Posterior vena cava (tissue), 2 donors: ENCODE data around the gene PRKD2. TPM values are rescaled to one million over a fixed set of nuclear protein-coding genes. Genes with fewer than 3 reads are reported as not detected.

Source experiments
- DNase-seq: peaks from one replicate; pipeline ENCODE4 v3.0.0-alpha.2; 2020; ENCODE audit warnings: low spot score
- intact Hi-C, 2 donors: fragments of 100-400 bp; cut with DNase I; formaldehyde crosslinking; loops; one replicate each; pipeline versions ENCODE4 v1.14.1 to v1.14.2; 2022 to 2023
- total RNA-seq, 2 donors: library from RNA; stranded (reverse); fragmentation: NEBNext Ultra II Directional; extraction: Animal tissue kit (Norgen Biotek cat#: 25700); gene quantifications; one replicate each; pipeline ENCODE4 v1.2.1, GENCODE V29; 2021
- donor health status: DM: yes; HTN: yes; CAD: no.
- donor health status: DM: yes; HTN: yes; CAD: no.

PRKD2 gene
- total RNA-seq, 2 donors from 2014 or later = 25.5 to 25.6 TPM

GRCh38 chr19:46656541-46656940 is 60.4 kb downstream of the PRKD2 start:
- no peak for DNase-seq
- intact Hi-C loops = no loop called here

GRCh38 chr19:46654621-46655152 is 62.2 kb downstream of the PRKD2 start:
- intact Hi-C loops = no loop called here
- no peak for DNase-seq

GRCh38 chr19:46650445-46650844 is 66.5 kb downstream of the PRKD2 start:
- no peak for DNase-seq
- intact Hi-C loops = no loop called here

GRCh38 chr19:46648961-46649960 is 67.7 kb downstream of the PRKD2 start:
- no peak for DNase-seq
- intact Hi-C loops = no loop called here

DNA sequence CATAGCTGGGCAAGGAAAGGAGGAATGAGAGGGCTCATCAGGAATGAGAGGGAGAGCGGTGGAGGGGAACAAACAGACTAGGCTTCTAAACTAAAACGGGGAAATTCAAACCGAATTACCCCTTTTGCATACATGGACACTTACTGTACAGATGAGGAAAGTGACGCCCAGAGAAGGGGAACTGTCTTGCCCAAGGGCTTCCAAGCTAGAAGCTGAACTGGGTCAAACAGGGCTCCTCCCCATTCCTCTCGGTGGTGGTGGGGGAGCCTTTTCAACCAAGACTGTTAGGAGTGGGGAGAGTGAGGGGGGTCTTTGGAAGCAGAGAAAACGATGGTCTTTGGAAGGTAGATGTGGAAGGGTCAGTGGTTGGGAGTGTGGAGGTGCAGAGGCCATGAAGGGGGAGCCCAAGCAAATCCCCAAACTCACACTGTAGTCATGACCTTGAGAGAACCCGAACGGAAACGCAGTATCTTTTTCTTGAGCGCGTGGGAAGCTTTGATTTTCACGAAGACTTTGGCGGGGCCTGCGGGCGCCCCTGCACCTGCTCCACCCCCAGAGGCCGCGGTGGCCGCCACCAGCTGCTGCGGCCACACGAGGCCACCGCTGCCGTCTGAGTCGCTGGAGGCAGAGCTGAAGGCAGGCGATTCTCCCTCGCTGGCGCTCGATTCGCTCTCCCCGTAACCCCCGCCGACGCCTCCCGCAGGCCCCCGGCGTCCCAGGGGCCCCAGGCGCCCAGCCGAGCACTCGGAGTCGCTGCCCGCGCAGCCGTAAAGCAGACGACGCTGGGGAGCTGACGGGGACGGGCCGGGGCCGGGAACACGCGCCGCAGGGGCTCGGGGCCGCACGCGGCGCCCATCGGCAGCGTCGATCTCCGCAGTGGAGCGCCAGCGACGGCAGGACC is 68.6 kb downstream of the PRKD2 start:
- intact Hi-C loops = no loop called here
- no peak for DNase-seq

DNA sequence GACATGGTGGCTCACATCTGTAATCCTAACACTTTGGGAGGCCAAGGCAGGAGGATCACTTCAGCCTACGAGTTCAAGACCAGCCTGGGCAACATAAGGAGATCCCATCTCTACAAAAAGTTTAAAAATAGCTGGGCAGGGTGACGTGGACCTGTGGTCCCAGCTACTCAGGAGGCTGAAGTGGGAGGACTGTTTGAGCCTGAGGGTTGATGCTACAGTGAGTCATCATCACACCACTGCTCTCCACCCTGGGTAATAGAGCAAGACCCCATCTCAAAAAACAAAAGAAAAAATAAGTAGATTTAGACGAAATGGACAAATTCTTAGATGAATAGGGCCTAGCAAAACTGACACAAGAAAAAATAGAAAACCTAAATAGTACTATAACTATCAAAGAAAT is 70.5 kb downstream of the PRKD2 start:
- no peak for DNase-seq
- intact Hi-C loops = no loop called here

DNA sequence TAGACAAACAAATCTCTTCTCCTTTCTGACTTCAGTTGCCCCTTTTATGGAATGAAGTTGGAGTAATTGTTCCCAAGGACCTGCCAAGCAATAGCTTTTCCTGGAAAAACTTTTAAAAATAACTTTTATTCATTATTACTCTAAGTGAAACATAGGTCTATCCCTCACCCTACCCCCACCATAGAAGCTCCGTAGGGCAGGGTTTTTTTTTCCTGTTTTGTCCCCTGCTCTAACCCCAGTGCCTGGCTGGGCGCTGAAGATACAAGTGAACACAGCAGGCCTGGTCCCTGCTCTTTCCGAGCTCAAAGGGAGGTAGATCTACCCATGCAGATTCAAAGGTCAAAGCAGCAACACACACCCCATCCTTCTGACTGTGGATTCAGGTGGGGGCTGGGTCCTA is 72.2 kb downstream of the PRKD2 start:
- intact Hi-C loops = no loop called here
- DNase-seq = no peak

GRCh38 chr19:46640656-46641055 is 76.3 kb downstream of the PRKD2 start:
- DNase-seq = no peak
- intact Hi-C loops = no loop called here

- DNase-seq = peak; percentile 88
- intact Hi-C loops = no loop called here
Observed at GRCh38 chr19:46639358-46640182, 77.3 kb downstream of the PRKD2 start.

DNA sequence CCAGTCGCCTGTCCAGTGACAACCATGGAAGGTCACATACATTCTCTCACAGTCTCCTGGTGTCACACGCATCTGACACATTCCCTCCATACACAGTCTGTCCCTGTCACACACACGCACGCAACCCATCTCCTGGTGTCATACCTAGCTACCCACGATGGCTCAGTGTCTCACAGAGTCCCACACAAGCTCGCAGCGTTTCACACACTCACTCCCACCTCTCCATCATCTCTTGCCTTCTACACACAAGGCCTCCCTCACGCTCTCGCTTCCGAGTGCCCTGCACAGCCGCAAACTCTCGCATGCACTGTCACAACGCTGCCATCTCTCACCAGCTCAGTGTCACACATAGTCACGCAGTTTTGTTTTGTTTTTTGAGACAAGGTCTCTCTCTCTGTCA is 79.7 kb downstream of the PRKD2 start:
- intact Hi-C loops = no loop called here
- no peak for DNase-seq

- DNase-seq = no peak
- intact Hi-C loops = no loop called here
Observed at GRCh38 chr19:46635920-46636761, 80.8 kb downstream of the PRKD2 start, which contains the start of gene GNG8. TSS of gene GNG8 (minus strand) at chr19:46636202. CDS start at chr19:46634682, 1,520 bp downstream.

DNA sequence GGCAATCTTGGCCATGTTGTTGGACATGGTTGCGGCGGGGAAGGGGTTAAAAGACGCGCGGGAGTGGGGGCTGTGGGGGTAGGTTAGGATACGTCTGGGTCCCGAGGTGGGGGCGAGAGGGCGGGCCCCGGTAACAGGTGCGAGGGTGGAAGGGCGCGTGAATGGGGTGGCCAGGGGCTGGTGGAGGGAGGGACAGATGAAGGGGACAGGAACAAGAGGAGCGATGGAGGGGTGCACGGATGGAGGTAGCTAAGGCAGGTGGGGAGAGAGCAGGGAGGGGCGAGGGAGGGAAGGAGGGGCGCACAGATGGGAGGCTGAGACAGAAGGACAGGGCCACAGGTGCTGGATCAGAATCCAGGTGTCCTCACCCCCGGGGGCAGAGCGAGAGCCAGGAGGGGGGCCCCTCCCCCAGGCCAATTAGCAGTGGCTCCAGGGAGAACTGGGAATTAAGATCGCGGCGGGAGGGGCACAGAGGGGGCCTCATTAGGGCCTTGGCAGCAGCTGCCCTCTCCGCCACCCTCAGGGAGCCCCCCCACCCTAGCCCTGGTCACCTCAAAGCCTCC is 82.2 kb downstream of the PRKD2 start:
- intact Hi-C loops = no loop called here
- DNase-seq = no peak

DNA sequence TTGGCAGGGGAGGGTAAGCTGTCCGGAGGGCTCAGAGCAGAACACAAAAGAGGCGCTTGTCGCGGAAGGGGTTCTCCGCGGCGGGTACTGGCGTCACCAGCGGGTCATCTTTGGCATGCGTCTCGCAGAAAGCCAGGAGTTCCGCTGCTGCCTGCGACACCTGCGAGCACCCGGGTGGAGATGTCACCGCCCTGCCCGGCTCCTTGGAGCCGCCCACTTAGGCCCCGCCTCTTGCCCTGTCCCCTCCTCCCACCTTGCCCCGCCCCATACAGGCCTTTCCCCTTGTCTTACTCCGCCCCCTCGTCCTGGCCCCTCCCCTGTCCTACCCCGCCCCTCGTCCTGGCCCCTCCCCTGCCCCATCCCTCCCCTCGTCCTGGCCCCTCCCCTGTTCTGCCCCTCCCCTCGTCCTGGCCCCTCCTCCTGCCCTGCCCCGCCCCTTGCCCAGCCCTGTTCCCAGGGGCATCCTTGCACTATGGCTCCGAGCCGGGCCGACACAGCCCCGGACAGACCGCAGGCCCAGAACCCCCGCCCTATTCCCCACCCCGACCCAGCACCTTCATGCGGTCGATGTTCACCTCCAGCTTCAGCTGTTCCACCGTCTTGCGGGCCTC is 82.8 kb downstream of the PRKD2 start:
- DNase-seq = peak; percentile 96
- intact Hi-C loops = no loop called here

GRCh38 chr19:46633130-46633529 is 83.8 kb downstream of the PRKD2 start:
- DNase-seq = no peak
- intact Hi-C loops = no loop called here

DNA sequence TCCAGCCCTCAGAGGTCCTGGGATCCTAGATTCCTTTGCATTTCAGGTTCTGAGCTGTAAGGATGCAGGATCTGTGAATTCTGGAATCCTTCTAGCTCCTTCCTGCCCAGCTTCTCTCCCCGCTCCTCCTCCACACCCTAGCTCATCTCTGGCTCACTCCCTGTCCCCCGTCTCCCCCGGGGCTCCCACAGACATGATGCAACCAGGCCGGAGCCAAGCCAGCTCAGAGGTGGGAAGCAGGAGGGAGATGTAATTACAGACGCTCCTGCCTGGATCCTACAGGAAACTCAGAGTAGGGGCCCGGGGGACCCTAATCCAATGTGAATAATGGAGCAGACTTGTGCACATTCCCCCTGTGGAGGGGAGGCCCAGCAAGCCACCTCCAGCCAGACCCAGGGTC is 85.4 kb downstream of the PRKD2 start:
- intact Hi-C loops = no loop called here
- DNase-seq = no peak

GRCh38 chr19:46630586-46631205 is 86.2 kb downstream of the PRKD2 start:
- no peak for DNase-seq
- intact Hi-C loops = no loop called here

- DNase-seq = no peak
- intact Hi-C loops = no loop called here
Observed at GRCh38 chr19:46629546-46630025, 87.3 kb downstream of the PRKD2 start.
